NCI-H2029 treated with DMSO at 0.1 percent for 48 hours (cell line): ENCODE data around the gene CHD3.

Source experiments
- DNase-seq: peaks from one replicate; lab custom pipeline; 2025; lab: John Stamatoyannopoulos, UW

Gene CHD3

GRCh38 chr17:7888184-7888920 lies at the start of gene CHD3:
TSS of gene CHD3 (plus strand) at chr17:7888789. CDS start at chr17:7889001, 212 bp downstream.
- no peak for DNase-seq

GRCh38 chr17:7839190-7839875 lies 49.3 kb upstream of the CHD3 start:
- no peak for DNase-seq

- DNase-seq: no peak
These were observed 48.7 kb upstream of the CHD3 start for GRCh38 chr17:7839876-7840261.

- no peak for DNase-seq
These were observed 48.1 kb upstream of the CHD3 start for GRCh38 chr17:7840441-7840840.

GRCh38 chr17:7840875-7841274 lies 47.7 kb upstream of the CHD3 start:
- DNase-seq: no peak

GRCh38 chr17:7841396-7841914 lies 47.1 kb upstream of the CHD3 start:
- peak; percentile 25 for DNase-seq

GRCh38 chr17:7841915-7842379 lies 46.6 kb upstream of the CHD3 start:
- DNase-seq: peak; percentile 12

- no peak for DNase-seq
These were observed 46.0 kb upstream of the CHD3 start for GRCh38 chr17:7842380-7843256.

- no peak for DNase-seq
These were observed 45.4 kb upstream of the CHD3 start for GRCh38 chr17:7843257-7843535.

- DNase-seq: peak; percentile 43
These were observed 44.9 kb upstream of the CHD3 start for GRCh38 chr17:7843536-7844291.

- DNase-seq: peak; percentile 64
These were observed 44.1 kb upstream of the CHD3 start for GRCh38 chr17:7844292-7845154.

GRCh38 chr17:7845359-7846062 lies 43.1 kb upstream of the CHD3 start:
- DNase-seq: no peak

- no peak for DNase-seq
These were observed 42.4 kb upstream of the CHD3 start for GRCh38 chr17:7846063-7846735.

- no peak for DNase-seq
These were observed 41.6 kb upstream of the CHD3 start for GRCh38 chr17:7846765-7847661.

GRCh38 chr17:7848131-7848579 lies 40.4 kb upstream of the CHD3 start:
- DNase-seq: no peak

- no peak for DNase-seq
These were observed 39.9 kb upstream of the CHD3 start for GRCh38 chr17:7848739-7849129.

GRCh38 chr17:7849130-7849750 lies 39.3 kb upstream of the CHD3 start:
- DNase-seq: no peak
